Activated CD8-positive, alpha-beta T cell treated with anti-CD3 and anti-CD28 coated beads for 36 hours (primary cell): Measurements from ENCODE around the gene CAMTA1. TPM values are rescaled to one million over a fixed set of nuclear protein-coding genes. Genes with fewer than 3 reads are reported as not detected.

Experiments used
- ATAC-seq: fragments of 200-7000 bp; cut with Tn5 transposase; one replicate; pipeline ENCODE4 v1.10.0; 2021; ENCODE audit warnings: mild to moderate bottlenecking, moderate library complexity
- CTCF ChIA-PET: fragments of 350-600 bp; sonication (Branson Sonifier 250); formaldehyde crosslinking; loops from one replicate; lab custom pipeline; 2021; ENCODE audit warnings: antibody characterized with exemption; lab: Charles Lee
- POLR2A ChIA-PET: fragments of 350-600 bp; sonication (Branson Sonifier 250); formaldehyde crosslinking; loops from one replicate; lab custom pipeline; 2021; ENCODE audit warnings: antibody characterized with exemption; lab: Charles Lee
- DNase-seq: peaks from one replicate; pipeline ENCODE4 v3.0.0-alpha.2; 2020
- H3K27ac Mint-ChIP-seq: one replicate; pipeline ENCODE4 v1.8.0; 2021; ENCODE audit warnings: mild to moderate bottlenecking, mixed read lengths
- H3K27me3 Mint-ChIP-seq: one replicate; pipeline ENCODE4 v1.8.0; 2021; ENCODE audit warnings: mixed read lengths
- H3K36me3 Mint-ChIP-seq: one replicate; pipeline ENCODE4 v1.8.0; 2021; ENCODE audit warnings: low read depth, mixed read lengths
- H3K4me1 Mint-ChIP-seq: one replicate; pipeline ENCODE4 v1.8.0; 2021; ENCODE audit warnings: low read depth, mixed read lengths
- H3K4me3 Mint-ChIP-seq: one replicate; pipeline ENCODE4 v1.8.0; 2021; ENCODE audit warnings: mild to moderate bottlenecking, moderate library complexity, mixed read lengths
- H3K9me3 Mint-ChIP-seq: one replicate; pipeline ENCODE4 v1.8.0; 2021; ENCODE audit warnings: mixed read lengths
- CTCF ChIP-seq: fragments of 200-600 bp; IDR thresholded peaks from one replicate; pipeline ENCODE4 v1.8.0; 2022; ENCODE audit warnings: antibody characterized with exemption, mild to moderate bottlenecking
- intact Hi-C: fragments of 100-400 bp; cut with micrococcal nuclease; formaldehyde crosslinking; loops from one replicate; pipeline ENCODE4 v1.10.0; 2022
- total RNA-seq, 2 experiments: library from RNA; stranded (reverse); gene quantifications; one replicate each; pipeline ENCODE4 v1.2.3, GENCODE V29; 2021

The CAMTA1 gene
- total RNA-seq, 2 experiments from 2014 or later: 67.7 to 70.9 TPM

GRCh38 chr1:7589774-7590425 is 804.6 kb downstream of the CAMTA1 start:
- Mint-ChIP-seq H3K27ac (no peak overlapping the region), H3K9me3 (no peaks in the 10 kb centered on the region), H3K4me3 (no peak overlapping the region), H3K4me1 (no peaks in the 10 kb centered on the region), H3K36me3 (no peaks in the 10 kb centered on the region), H3K27me3 (peaks cover 3% of the 10 kb centered on the region)
- TF ChIP-seq CTCF: no peak
- ChIA-PET CTCF (no interaction called here), POLR2A (no interaction called here)
- ATAC-seq (no peak), DNase-seq (no peak)
- intact Hi-C loops: no loop called here

- H3K27ac Mint-ChIP-seq: no peak overlapping the region
- ChIA-PET CTCF (no interaction called here), POLR2A (no interaction called here)
- intact Hi-C loops: no loop called here
- no peak for DNase-seq
- no peak for ATAC-seq
- H3K36me3 Mint-ChIP-seq: no peaks in the 10 kb centered on the region
- TF ChIP-seq CTCF: no peak
- H3K27me3 Mint-ChIP-seq: peaks cover 3% of the 10 kb centered on the region
- H3K9me3 Mint-ChIP-seq: no peaks in the 10 kb centered on the region
- no peak overlapping the region for H3K4me3 Mint-ChIP-seq
- no peaks in the 10 kb centered on the region for H3K4me1 Mint-ChIP-seq
These were observed 805.2 kb downstream of the CAMTA1 start for GRCh38 chr1:7590426-7590790.

- Mint-ChIP-seq H3K36me3 (no peaks in the 10 kb centered on the region), H3K4me1 (no peaks in the 10 kb centered on the region), H3K4me3 (no peak overlapping the region), H3K9me3 (no peaks in the 10 kb centered on the region), H3K27me3 (peaks cover 3% of the 10 kb centered on the region), H3K27ac (no peak overlapping the region)
- ATAC-seq: no peak
- POLR2A ChIA-PET: no interaction called here
- DNase-seq: no peak
- CTCF ChIA-PET: no interaction called here
- intact Hi-C loops: no loop called here
- TF ChIP-seq CTCF: no peak
These were observed 806.3 kb downstream of the CAMTA1 start for GRCh38 chr1:7591565-7591964.

GRCh38 chr1:7592120-7592798 is 807.0 kb downstream of the CAMTA1 start:
- no peaks in the 10 kb centered on the region for H3K9me3 Mint-ChIP-seq
- H3K36me3 Mint-ChIP-seq: no peaks in the 10 kb centered on the region
- CTCF ChIA-PET: no interaction called here
- intact Hi-C loops: no loop called here
- no peak overlapping the region for H3K27ac Mint-ChIP-seq
- H3K4me3 Mint-ChIP-seq: no peak overlapping the region
- DNase-seq: no peak
- peaks cover 3% of the 10 kb centered on the region for H3K27me3 Mint-ChIP-seq
- H3K4me1 Mint-ChIP-seq: no peaks in the 10 kb centered on the region
- no peak for ATAC-seq
- POLR2A ChIA-PET: interaction anchor here (0.6 kb wide), 1 partner anchor 300 kb away, joined by 3 read pairs; no protein-coding TSS in a partner anchor
- no peak for TF ChIP-seq CTCF

GRCh38 chr1:7594002-7594713 is 808.9 kb downstream of the CAMTA1 start:
- H3K4me3 Mint-ChIP-seq: no peak overlapping the region
- ChIA-PET POLR2A (no interaction called here), CTCF (no interaction called here)
- H3K27me3 Mint-ChIP-seq: peaks cover 3% of the 10 kb centered on the region
- peaks cover 1% of the 10 kb centered on the region for H3K9me3 Mint-ChIP-seq
- intact Hi-C loops: no loop called here
- ATAC-seq (no peak), DNase-seq (no peak)
- no peaks in the 10 kb centered on the region for H3K4me1 Mint-ChIP-seq
- H3K36me3 Mint-ChIP-seq: no peaks in the 10 kb centered on the region
- no peak for TF ChIP-seq CTCF
- no peak overlapping the region for H3K27ac Mint-ChIP-seq
